OCI-LY7 (cell line): ENCODE measurements around the gene KCTD5. TPM values are rescaled to one million over a fixed set of nuclear protein-coding genes. Genes with fewer than 3 reads are reported as not detected.

ENCODE experiments used
- BruUV-seq: library from RNA; stranded (reverse); fragments of 400-500 nt; replicated peaks from 2 replicates; lab custom pipeline; 2021; lab: Mats Ljungman, UMichigan
- CTCF ChIA-PET: fragments of 300-600 bp; sonication (Branson Sonifier 250); formaldehyde crosslinking; loops from one replicate; lab custom pipeline; 2022; ENCODE audit warnings: antibody characterized with exemption; ENCODE audit not compliant: unreplicated experiment; lab: Charles Lee
- POLR2A ChIA-PET: fragments of 300-600 bp; sonication (Branson Sonifier 250); formaldehyde crosslinking; loops from one replicate; lab custom pipeline; 2022; ENCODE audit warnings: antibody characterized with exemption; lab: Charles Lee
- DNase-seq: peaks from one replicate; pipeline ENCODE4 v3.0.0-alpha.2; 2015; ENCODE audit warnings: low spot score
- H2AFZ ChIP-seq: fragments of 200-600 bp; sonication (generic), shearing (Covaris generic); 2 replicates; pipeline ENCODE4 v1.6.1; 2014; ENCODE audit warnings: mild to moderate bottlenecking, antibody characterized with exemption, low read length, moderate library complexity
- H3K27ac ChIP-seq: fragments of 200-600 bp; sonication (generic); 2 replicates; pipeline ENCODE4 v1.5.1; 2014; ENCODE audit warnings: mixed run types, low read depth, mild to moderate bottlenecking, moderate library complexity, low read length, inconsistent platforms; ENCODE audit not compliant: poor library complexity, severe bottlenecking
- H3K36me3 ChIP-seq: fragments of 200-600 bp; sonication (generic); 2 replicates; pipeline ENCODE4 v1.6.1; 2014; ENCODE audit warnings: mild to moderate bottlenecking, antibody characterized with exemption, low read length, moderate library complexity, mixed read lengths; ENCODE audit not compliant: insufficient read depth
- H3K4me1 ChIP-seq: fragments of 200-600 bp; sonication (generic); 2 replicates; pipeline ENCODE4 v1.5.1; 2014; ENCODE audit warnings: mild to moderate bottlenecking, low read length; ENCODE audit not compliant: insufficient read depth, poor library complexity, severe bottlenecking
- H3K4me2 ChIP-seq: fragments of 200-600 bp; sonication (generic); 2 replicates; pipeline ENCODE4 v1.6.1; 2014; ENCODE audit warnings: mild to moderate bottlenecking, low read length
- H3K4me3 ChIP-seq: fragments of 200-600 bp; sonication (generic); 2 replicates; pipeline ENCODE4 v1.5.1; 2014; ENCODE audit warnings: mild to moderate bottlenecking, low read depth, low read length; ENCODE audit not compliant: poor library complexity, severe bottlenecking
- H3K79me2 ChIP-seq: fragments of 200-600 bp; sonication (generic); 2 replicates; pipeline ENCODE4 v1.6.1; 2016; ENCODE audit warnings: low read depth, mild to moderate bottlenecking, low read length, moderate library complexity, mixed read lengths; ENCODE audit not compliant: insufficient read depth
- H3K9me2 ChIP-seq: fragments of 200-600 bp; sonication (generic); 2 replicates; pipeline ENCODE4 v1.6.1; 2016; ENCODE audit warnings: mild to moderate bottlenecking, low read length, mixed read lengths; ENCODE audit not compliant: insufficient read depth
- H3K9me3 ChIP-seq: fragments of 200-600 bp; sonication (generic); 2 replicates; pipeline ENCODE4 v1.6.1; 2014; ENCODE audit warnings: mild to moderate bottlenecking, mixed run types, low read length, mixed read lengths
- H4K20me1 ChIP-seq: fragments of 200-600 bp; sonication (generic); 2 replicates; pipeline ENCODE4 v1.6.1; 2014; ENCODE audit warnings: mild to moderate bottlenecking, antibody characterized with exemption, low read length, moderate library complexity, mixed read lengths; ENCODE audit not compliant: insufficient read depth
- EZH2phosphoT487 ChIP-seq: fragments of 200-600 bp; sonication (generic); IDR thresholded peaks from 2 replicates; pipeline ENCODE4 v1.6.1; 2018; ENCODE audit warnings: low read depth, borderline replicate concordance, mild to moderate bottlenecking, mixed run types, antibody characterized with exemption, low read length, moderate library complexity, mixed read lengths
- intact Hi-C: fragments of 100-400 bp; cut with micrococcal nuclease; formaldehyde crosslinking; loops from one replicate; pipeline ENCODE4 v1.10.0; 2022; ENCODE audit not compliant: unreplicated experiment
- total RNA-seq, 2 experiments: library from RNA; depleted of rRNA in 1 of 2; stranded (reverse); fragments of >200 nt in 1 of 2; shearing (Covaris generic) in 1 of 2; gene quantifications; 2 replicates each; pipeline ENCODE4 v1.2.3, GENCODE V29; 2014 to 2022
- TF ChIP-seq, protein P1 (sequence below): fragments of 200-600 bp; sonication (generic); conservative IDR thresholded peaks from 2 replicates; pipeline ENCODE4 v1.5.1; 2014; ENCODE audit warnings: mild to moderate bottlenecking, antibody characterized with exemption, low read length, moderate library complexity, mixed read lengths

Gene KCTD5
- total RNA-seq, 2 experiments from 2014 or later: 25.8 to 34.6 TPM

DNA sequence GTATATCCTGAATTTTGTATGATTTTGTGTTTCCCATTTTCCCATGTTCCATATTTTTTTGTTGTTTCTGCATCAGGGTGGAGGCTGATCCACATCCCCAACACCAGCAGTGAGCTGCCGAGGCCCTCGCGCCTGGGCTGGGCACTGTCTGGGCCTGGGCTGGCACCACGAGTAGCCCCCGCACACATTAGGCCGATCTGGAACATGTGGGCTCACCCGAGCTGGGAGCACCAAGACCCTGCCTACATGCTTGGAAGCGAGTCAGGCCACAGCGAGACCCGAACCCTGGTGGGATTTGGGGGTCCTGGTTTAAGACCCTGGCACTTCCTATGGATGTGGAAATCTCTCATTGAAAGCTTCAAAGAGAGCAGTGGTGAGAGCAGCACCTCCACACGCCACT, 8.5 kb downstream of the KCTD5 start:
- Histone ChIP-seq H4K20me1 (peaks cover 13% of the 10 kb centered on the region), H3K27ac (no peak overlapping the region), H3K4me1 (peaks cover 14% of the 10 kb centered on the region), H3K79me2 (peaks cover 12% of the 10 kb centered on the region; the same call in 1 of the 2 replicates), H2AFZ (no peak overlapping the region), H3K4me2 (no peak overlapping the region), H3K9me2 (no peaks in the 10 kb centered on the region), H3K36me3 (peaks cover 4% of the 10 kb centered on the region; the same call in 1 of the 2 replicates), H3K9me3 (no peaks in the 10 kb centered on the region), H3K4me3 (no peak overlapping the region)
- no peak for TF ChIP-seq EZH2phosphoT487
- TF ChIP-seq, protein P1, sequence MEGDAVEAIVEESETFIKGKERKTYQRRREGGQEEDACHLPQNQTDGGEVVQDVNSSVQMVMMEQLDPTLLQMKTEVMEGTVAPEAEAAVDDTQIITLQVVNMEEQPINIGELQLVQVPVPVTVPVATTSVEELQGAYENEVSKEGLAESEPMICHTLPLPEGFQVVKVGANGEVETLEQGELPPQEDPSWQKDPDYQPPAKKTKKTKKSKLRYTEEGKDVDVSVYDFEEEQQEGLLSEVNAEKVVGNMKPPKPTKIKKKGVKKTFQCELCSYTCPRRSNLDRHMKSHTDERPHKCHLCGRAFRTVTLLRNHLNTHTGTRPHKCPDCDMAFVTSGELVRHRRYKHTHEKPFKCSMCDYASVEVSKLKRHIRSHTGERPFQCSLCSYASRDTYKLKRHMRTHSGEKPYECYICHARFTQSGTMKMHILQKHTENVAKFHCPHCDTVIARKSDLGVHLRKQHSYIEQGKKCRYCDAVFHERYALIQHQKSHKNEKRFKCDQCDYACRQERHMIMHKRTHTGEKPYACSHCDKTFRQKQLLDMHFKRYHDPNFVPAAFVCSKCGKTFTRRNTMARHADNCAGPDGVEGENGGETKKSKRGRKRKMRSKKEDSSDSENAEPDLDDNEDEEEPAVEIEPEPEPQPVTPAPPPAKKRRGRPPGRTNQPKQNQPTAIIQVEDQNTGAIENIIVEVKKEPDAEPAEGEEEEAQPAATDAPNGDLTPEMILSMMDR: no peak
- no TSS peak for BruUV-seq
- POLR2A ChIA-PET: no interaction called here
- intact Hi-C loops: no loop called here
- no peak for DNase-seq
- CTCF ChIA-PET: no interaction called here

DNA sequence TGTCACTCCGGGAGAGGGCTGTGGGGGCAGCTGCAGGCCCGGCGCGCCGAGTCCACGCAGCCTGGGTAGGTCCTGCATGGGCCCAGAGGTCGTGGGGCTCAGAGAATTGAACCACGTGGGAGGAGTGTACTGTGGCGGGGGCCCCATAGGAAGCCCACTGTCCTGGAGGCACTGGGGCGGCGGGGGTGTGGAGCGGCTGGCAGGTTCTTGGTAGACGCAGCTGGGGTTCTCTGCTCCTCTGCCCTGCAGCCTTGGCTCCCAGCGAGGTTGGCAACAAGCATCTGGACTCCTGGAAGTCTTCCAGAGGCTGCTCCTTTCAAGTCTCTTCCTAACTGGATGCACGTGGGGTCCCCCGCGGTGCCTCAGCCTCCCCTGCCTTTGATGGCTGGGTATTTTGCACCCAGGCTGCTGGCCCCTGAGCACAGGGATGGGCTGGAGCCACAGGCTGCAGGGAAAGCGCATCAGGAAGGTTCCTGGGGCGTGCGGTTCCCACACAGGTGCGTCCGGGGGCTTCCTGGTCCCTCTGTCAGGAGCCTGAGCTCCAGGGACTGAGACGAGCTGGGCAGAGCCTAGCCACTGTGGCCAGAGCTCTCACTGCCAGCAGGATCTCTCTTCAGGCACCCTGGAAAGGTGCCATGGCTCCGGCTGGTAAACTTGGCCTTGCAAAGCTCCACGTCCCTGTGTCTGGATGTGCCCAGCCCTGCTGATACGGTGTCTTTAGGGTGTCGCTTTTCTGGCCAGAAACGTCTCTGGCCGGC, 9.3 kb downstream of the KCTD5 start:
- H3K4me2 ChIP-seq: no peak overlapping the region
- TF ChIP-seq, protein P1: no peak
- no peak for TF ChIP-seq EZH2phosphoT487
- no peak overlapping the region for H3K4me3 ChIP-seq
- no peak overlapping the region for H3K27ac ChIP-seq
- CTCF ChIA-PET: no interaction called here
- H3K4me1 ChIP-seq: peaks cover 12% of the 10 kb centered on the region
- H3K9me2 ChIP-seq: no peaks in the 10 kb centered on the region
- H4K20me1 ChIP-seq: peaks cover 13% of the 10 kb centered on the region
- intact Hi-C loops: no loop called here
- POLR2A ChIA-PET: no interaction called here
- H3K9me3 ChIP-seq: no peaks in the 10 kb centered on the region
- H3K36me3 ChIP-seq: peaks cover 4% of the 10 kb centered on the region; the same call in 1 of the 2 replicates
- peaks cover 12% of the 10 kb centered on the region; the same call in 1 of the 2 replicates for H3K79me2 ChIP-seq
- no peak overlapping the region for H2AFZ ChIP-seq
- BruUV-seq: no TSS peak
- no peak for DNase-seq
